Calu3 (cell line): ENCODE results near the gene AMOTL1. TPM values are rescaled to one million over a fixed set of nuclear protein-coding genes. Genes with fewer than 3 reads are reported as not detected.

ENCODE experiments used
- BruUV-seq: library from RNA; stranded (reverse); fragments of 400-500 nt; replicated peaks from 2 replicates; lab custom pipeline; 2021; lab: Mats Ljungman, UMichigan
- CTCF ChIA-PET: fragments of 300-600 bp; sonication (Branson Sonifier 250); formaldehyde crosslinking; loops from one replicate; lab custom pipeline; 2022; ENCODE audit warnings: antibody characterized with exemption; lab: Charles Lee
- DNase-seq: peaks from one replicate; pipeline ENCODE4 v3.0.0; 2022
- H3K27ac Mint-ChIP-seq: one replicate; pipeline ENCODE4 v1.8.0; 2022; ENCODE audit warnings: mixed read lengths; ENCODE audit not compliant: unreplicated experiment
- H3K27me3 Mint-ChIP-seq: one replicate; pipeline ENCODE4 v1.8.0; 2022; ENCODE audit warnings: mixed read lengths; ENCODE audit not compliant: unreplicated experiment
- H3K36me3 Mint-ChIP-seq: one replicate; pipeline ENCODE4 v1.8.0; 2022; ENCODE audit warnings: mild to moderate bottlenecking, moderate library complexity, mixed read lengths; ENCODE audit not compliant: insufficient read depth, unreplicated experiment
- H3K4me1 Mint-ChIP-seq: one replicate; pipeline ENCODE4 v1.8.0; 2022; ENCODE audit warnings: mild to moderate bottlenecking, low read depth, mixed read lengths; ENCODE audit not compliant: unreplicated experiment
- H3K4me3 Mint-ChIP-seq: one replicate; pipeline ENCODE4 v1.8.0; 2022; ENCODE audit warnings: mild to moderate bottlenecking, low read depth, moderate library complexity, mixed read lengths; ENCODE audit not compliant: unreplicated experiment
- H3K9me3 Mint-ChIP-seq: one replicate; pipeline ENCODE4 v1.8.0; 2022; ENCODE audit warnings: low read depth, mixed read lengths; ENCODE audit not compliant: unreplicated experiment
- intact Hi-C: fragments of 100-400 bp; cut with micrococcal nuclease; formaldehyde crosslinking; loops from one replicate; pipeline ENCODE4 v1.10.0; 2022; ENCODE audit not compliant: unreplicated experiment
- total RNA-seq: library from RNA; stranded (reverse); gene quantifications from 2 replicates; pipeline ENCODE4 v1.2.3, GENCODE V29; 2022
- TF ChIP-seq, protein P1 (sequence below): fragments of 200-600 bp; IDR thresholded peaks from one replicate; pipeline ENCODE4 v1.8.0; 2022; ENCODE audit warnings: antibody characterized with exemption; ENCODE audit not compliant: unreplicated experiment

The AMOTL1 gene
- total RNA-seq, 1 experiment from 2014 or later = 24.2 TPM

DNA sequence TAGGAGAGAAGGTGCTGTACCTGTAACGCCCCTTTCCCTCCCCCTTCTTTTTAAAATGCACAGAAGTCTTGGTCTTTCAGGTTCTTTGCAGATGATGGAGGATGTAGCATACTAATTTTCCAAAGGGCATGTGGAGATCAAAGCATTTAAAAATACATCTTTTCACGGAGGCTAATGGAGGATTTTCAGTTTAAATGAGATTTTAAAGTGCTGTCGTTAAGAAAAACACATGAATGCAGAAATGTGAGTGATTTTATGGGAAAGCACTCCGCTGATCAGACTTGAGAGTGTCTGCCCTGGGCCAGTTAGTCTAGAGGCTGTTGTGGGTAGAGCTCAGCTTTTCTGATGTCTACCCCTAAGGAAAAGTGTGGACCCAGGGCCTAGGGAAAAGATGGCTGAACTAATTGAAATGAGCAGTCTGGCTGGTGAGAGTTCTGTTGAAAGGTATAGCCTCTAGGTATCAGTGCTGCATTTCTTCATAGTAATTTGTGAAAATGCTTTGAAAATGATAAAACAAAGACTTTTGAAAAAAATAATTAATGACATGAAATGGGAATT lies 2.5 kb downstream of the AMOTL1 start:
- peak overlapping the region; percentile 89 for H3K4me3 Mint-ChIP-seq
- BruUV-seq = no TSS peak
- CTCF ChIA-PET = interaction anchor here (0.6 to 0.8 kb wide), 2 partner anchors 94 to 1182 kb away, joined by 3 to 4 read pairs; no protein-coding TSS in a partner anchor

DNA sequence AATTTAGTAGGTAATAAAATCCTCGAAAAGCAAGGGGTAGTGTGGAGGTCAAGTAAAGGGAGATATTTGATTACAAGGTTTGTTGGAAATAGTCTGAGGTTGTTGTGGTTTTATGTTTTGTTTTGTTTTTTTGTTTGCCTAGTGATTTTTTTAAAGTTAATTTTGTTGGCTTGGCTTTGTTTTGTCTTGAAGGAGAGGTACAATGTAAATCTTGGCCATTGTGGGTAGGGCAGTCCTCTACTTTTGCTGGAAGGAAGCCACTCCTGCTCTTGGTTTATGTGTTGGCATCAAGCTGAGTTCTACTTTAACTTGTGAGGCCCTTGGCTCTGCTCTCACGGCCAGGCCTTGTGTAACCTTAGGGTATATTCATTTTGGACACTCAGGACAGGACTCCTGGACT lies 3.2 kb downstream of the AMOTL1 start:
- DNase-seq = no peak
- Mint-ChIP-seq H3K9me3 (no peaks in the 10 kb centered on the region), H3K27ac (peak overlapping the region; percentile 54), H3K4me1 (peaks cover 40% of the 10 kb centered on the region), H3K27me3 (no peaks in the 10 kb centered on the region), H3K36me3 (peaks cover 36% of the 10 kb centered on the region), H3K4me3 (no peak overlapping the region)
- intact Hi-C loops = loop anchor here (10.0 kb wide), 1 partner anchor 217 kb away; no protein-coding TSS in a partner anchor
- CTCF ChIA-PET = interaction anchor here (0.6 to 0.8 kb wide), 3 partner anchors 93 to 1183 kb away, joined by 3 to 4 read pairs (median 3); no protein-coding TSS in a partner anchor
- TF ChIP-seq, protein P1, sequence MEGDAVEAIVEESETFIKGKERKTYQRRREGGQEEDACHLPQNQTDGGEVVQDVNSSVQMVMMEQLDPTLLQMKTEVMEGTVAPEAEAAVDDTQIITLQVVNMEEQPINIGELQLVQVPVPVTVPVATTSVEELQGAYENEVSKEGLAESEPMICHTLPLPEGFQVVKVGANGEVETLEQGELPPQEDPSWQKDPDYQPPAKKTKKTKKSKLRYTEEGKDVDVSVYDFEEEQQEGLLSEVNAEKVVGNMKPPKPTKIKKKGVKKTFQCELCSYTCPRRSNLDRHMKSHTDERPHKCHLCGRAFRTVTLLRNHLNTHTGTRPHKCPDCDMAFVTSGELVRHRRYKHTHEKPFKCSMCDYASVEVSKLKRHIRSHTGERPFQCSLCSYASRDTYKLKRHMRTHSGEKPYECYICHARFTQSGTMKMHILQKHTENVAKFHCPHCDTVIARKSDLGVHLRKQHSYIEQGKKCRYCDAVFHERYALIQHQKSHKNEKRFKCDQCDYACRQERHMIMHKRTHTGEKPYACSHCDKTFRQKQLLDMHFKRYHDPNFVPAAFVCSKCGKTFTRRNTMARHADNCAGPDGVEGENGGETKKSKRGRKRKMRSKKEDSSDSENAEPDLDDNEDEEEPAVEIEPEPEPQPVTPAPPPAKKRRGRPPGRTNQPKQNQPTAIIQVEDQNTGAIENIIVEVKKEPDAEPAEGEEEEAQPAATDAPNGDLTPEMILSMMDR = no peak
- BruUV-seq = no TSS peak

More for the DNA sequence above, 2.5 kb downstream of the AMOTL1 start:
- H3K27me3 Mint-ChIP-seq = no peaks in the 10 kb centered on the region
- H3K9me3 Mint-ChIP-seq = no peaks in the 10 kb centered on the region
- intact Hi-C loops = loop anchor here (10.0 kb wide), 1 partner anchor 216 kb away; no protein-coding TSS in a partner anchor
- H3K36me3 Mint-ChIP-seq = peaks cover 36% of the 10 kb centered on the region
- DNase-seq = no peak
- peak overlapping the region; percentile 69 for H3K27ac Mint-ChIP-seq
- peaks cover 33% of the 10 kb centered on the region for H3K4me1 Mint-ChIP-seq
- TF ChIP-seq, protein P1 = no peak

DNA sequence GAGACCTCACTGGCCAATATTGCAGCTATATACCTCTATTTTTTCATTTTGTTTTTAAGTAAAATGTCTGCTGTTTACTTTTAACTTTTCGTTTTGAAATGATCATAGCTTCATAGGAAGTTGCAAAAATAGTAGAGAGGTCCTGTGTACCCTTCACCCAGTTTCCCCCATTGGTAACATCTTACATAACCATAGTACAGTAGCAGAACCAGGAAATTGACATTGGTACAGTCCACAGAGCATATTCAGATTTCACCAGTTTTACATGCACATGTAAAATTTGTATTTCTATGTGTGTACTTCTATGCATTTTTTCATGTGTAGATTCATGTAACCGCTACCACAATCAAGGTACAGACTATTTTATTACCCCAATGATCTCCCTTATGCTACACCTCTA lies 3.8 kb downstream of the AMOTL1 start:
- no peak overlapping the region for H3K4me3 Mint-ChIP-seq
- no peaks in the 10 kb centered on the region for H3K9me3 Mint-ChIP-seq
- CTCF ChIA-PET = interaction anchor here (0.6 kb wide), 1 partner anchor 124 kb away, joined by 3 read pairs; no protein-coding TSS in a partner anchor
- H3K4me1 Mint-ChIP-seq = peaks cover 46% of the 10 kb centered on the region
- DNase-seq = no peak
- intact Hi-C loops = loop anchor here (10.0 kb wide), 1 partner anchor 217 kb away; no protein-coding TSS in a partner anchor
- TF ChIP-seq, protein P1 = no peak
- peaks cover 36% of the 10 kb centered on the region for H3K36me3 Mint-ChIP-seq
- H3K27ac Mint-ChIP-seq = no peak overlapping the region
- H3K27me3 Mint-ChIP-seq = no peaks in the 10 kb centered on the region
- no TSS peak for BruUV-seq

DNA sequence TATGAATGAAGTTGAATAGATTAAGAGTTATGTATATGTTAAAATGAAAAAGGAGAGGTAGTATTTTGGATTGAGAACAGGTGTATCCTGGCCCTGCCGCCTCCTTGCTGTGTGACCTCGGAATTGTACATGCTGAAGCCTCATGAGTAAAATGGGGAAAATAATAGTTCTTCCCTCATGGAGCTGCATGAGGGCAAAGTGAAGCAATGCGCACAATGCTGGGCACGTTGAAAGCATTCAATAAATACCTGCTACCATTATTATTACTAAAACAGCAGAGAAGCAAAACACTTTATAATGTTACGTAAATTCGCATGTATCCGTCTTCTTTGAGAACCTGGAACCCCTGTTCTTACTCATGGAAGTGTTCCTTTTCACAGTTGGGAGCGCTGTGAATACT lies 5.7 kb downstream of the AMOTL1 start:
- Mint-ChIP-seq H3K9me3 (no peaks in the 10 kb centered on the region), H3K27me3 (no peaks in the 10 kb centered on the region), H3K27ac (no peak overlapping the region), H3K36me3 (peaks cover 22% of the 10 kb centered on the region), H3K4me1 (peaks cover 48% of the 10 kb centered on the region), H3K4me3 (no peak overlapping the region)
- no peak for DNase-seq
- intact Hi-C loops = loop anchor here (10.0 kb wide), 1 partner anchor 219 kb away; no protein-coding TSS in a partner anchor
- CTCF ChIA-PET = interaction anchor here (0.7 kb wide), 1 partner anchor 21 kb away, joined by 3 read pairs; no protein-coding TSS in a partner anchor
- BruUV-seq = no TSS peak
- TF ChIP-seq, protein P1 = no peak
